ENCODE results near the gene SESN1. TPM values are rescaled to one million over a fixed set of nuclear protein-coding genes. Genes with fewer than 3 reads are reported as not detected.

Gene SESN1
- total and polyA plus RNA-seq, 5 donors from 2014 or later: 15.8 to 59.6 (median 50.0) TPM

GRCh38 chr6:109082188-109082577 lies 12.5 kb downstream of the SESN1 start:
- Mint-ChIP-seq H3K9me3 (no peaks in the 10 kb centered on the region), H3K27me3 (no peaks in the 10 kb centered on the region), H3K4me1 (peaks cover 0 to 4% (median 2%) of the 10 kb centered on the region in 4 donors), H3K27ac (no peak overlapping the region), H3K4me3 (no peak overlapping the region), H3K36me3 (peaks cover 1% of the 10 kb centered on the region)
- Histone ChIP-seq H3K9me3 (ENCODE audit: control insufficient read depth in 2 of 2, low read length in 2 of 2) (no peaks in the 10 kb centered on the region), H3K27me3 (ENCODE audit: control insufficient read depth, insufficient read depth, low read length) (no peaks in the 10 kb centered on the region), H3K27ac (ENCODE audit: insufficient read depth, low read length, poor library complexity, severe bottlenecking) (no peak overlapping the region), H3K4me3 (ENCODE audit: low read depth, low read length) (no peak overlapping the region), H3K4me1 (ENCODE audit: control insufficient read depth, insufficient read depth, low read length, poor library complexity, severe bottlenecking) (no peaks in the 10 kb centered on the region), H3K36me3 (ENCODE audit: control insufficient read depth, insufficient read depth, low read length) (peaks cover 2% of the 10 kb centered on the region)
- ATAC-seq (ENCODE audit: low read depth in 2 of 2) (peak; percentile 25 to 31), DNase-seq (no peak)

- no peaks in the 10 kb centered on the region for H3K27me3 ChIP-seq (ENCODE audit: control insufficient read depth, insufficient read depth, low read length)
- DNase-seq: no peak
- peaks cover 0 to 4% (median 0%) of the 10 kb centered on the region in 4 donors for H3K4me1 Mint-ChIP-seq
- no peaks in the 10 kb centered on the region for H3K9me3 Mint-ChIP-seq
- H3K27ac ChIP-seq (ENCODE audit: insufficient read depth, low read length, poor library complexity, severe bottlenecking): no peak overlapping the region
- peaks cover 2% of the 10 kb centered on the region for H3K36me3 ChIP-seq (ENCODE audit: control insufficient read depth, insufficient read depth, low read length)
- H3K4me1 ChIP-seq (ENCODE audit: control insufficient read depth, insufficient read depth, low read length, poor library complexity, severe bottlenecking): no peaks in the 10 kb centered on the region
- no peak overlapping the region for H3K4me3 Mint-ChIP-seq
- no peak overlapping the region for H3K27ac Mint-ChIP-seq
- no peaks in the 10 kb centered on the region for H3K27me3 Mint-ChIP-seq
- ATAC-seq (ENCODE audit: low read depth in 2 of 2): no peak
- no peak overlapping the region for H3K4me3 ChIP-seq (ENCODE audit: low read depth, low read length)
- H3K36me3 Mint-ChIP-seq: no peaks in the 10 kb centered on the region
- H3K9me3 ChIP-seq (ENCODE audit: control insufficient read depth in 2 of 2, low read length in 2 of 2): no peaks in the 10 kb centered on the region
Measured at GRCh38 chr6:109081516-109082187, 13.0 kb downstream of the SESN1 start.

DNA sequence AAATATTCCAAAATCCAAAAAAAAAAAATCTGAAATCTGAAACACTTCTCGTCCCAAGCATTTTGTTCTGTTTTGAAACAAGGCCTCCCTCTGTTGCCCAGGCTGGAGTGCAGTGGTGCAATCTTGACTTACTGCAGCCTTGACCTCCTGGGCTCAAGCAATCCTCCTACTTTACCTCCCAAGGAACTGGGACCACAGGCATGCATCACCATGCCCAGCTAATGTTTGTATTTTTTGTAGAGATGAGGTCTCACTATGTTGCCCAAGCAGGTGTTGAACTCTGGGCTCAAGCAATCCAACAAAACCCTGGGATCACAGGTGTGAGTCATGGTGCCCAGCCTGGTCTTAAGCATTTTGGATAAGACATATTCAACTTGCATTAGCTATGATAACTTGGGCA lies 13.6 kb downstream of the SESN1 start:
- H3K4me3 ChIP-seq (ENCODE audit: low read depth, low read length): no peak overlapping the region
- ATAC-seq (ENCODE audit: low read depth in 2 of 2) (no peak), DNase-seq (no peak)
- Mint-ChIP-seq H3K4me3 (no peak overlapping the region), H3K27ac (no peak overlapping the region), H3K27me3 (no peaks in the 10 kb centered on the region), H3K4me1 (peaks cover 0 to 8% (median 2%) of the 10 kb centered on the region in 4 donors), H3K36me3 (no peaks in the 10 kb centered on the region), H3K9me3 (no peaks in the 10 kb centered on the region)
- no peaks in the 10 kb centered on the region for H3K27me3 ChIP-seq (ENCODE audit: control insufficient read depth, insufficient read depth, low read length)
- H3K4me1 ChIP-seq (ENCODE audit: control insufficient read depth, insufficient read depth, low read length, poor library complexity, severe bottlenecking): no peaks in the 10 kb centered on the region
- no peaks in the 10 kb centered on the region for H3K9me3 ChIP-seq (ENCODE audit: control insufficient read depth in 2 of 2, low read length in 2 of 2)
- H3K36me3 ChIP-seq (ENCODE audit: control insufficient read depth, insufficient read depth, low read length): peaks cover 2% of the 10 kb centered on the region
- H3K27ac ChIP-seq (ENCODE audit: insufficient read depth, low read length, poor library complexity, severe bottlenecking): no peak overlapping the region

GRCh38 chr6:109079981-109080380 lies 14.7 kb downstream of the SESN1 start:
- H3K4me1 ChIP-seq (ENCODE audit: control insufficient read depth, insufficient read depth, low read length, poor library complexity, severe bottlenecking): no peaks in the 10 kb centered on the region
- peaks cover 2% of the 10 kb centered on the region for H3K36me3 ChIP-seq (ENCODE audit: control insufficient read depth, insufficient read depth, low read length)
- no peak overlapping the region for H3K4me3 Mint-ChIP-seq
- H3K9me3 Mint-ChIP-seq: no peaks in the 10 kb centered on the region
- no peak overlapping the region for H3K4me3 ChIP-seq (ENCODE audit: low read depth, low read length)
- no peak overlapping the region for H3K27ac ChIP-seq (ENCODE audit: insufficient read depth, low read length, poor library complexity, severe bottlenecking)
- H3K27me3 Mint-ChIP-seq: no peaks in the 10 kb centered on the region
- no peaks in the 10 kb centered on the region for H3K36me3 Mint-ChIP-seq
- no peaks in the 10 kb centered on the region for H3K9me3 ChIP-seq (ENCODE audit: control insufficient read depth in 2 of 2, low read length in 2 of 2)
- no peaks in the 10 kb centered on the region for H3K27me3 ChIP-seq (ENCODE audit: control insufficient read depth, insufficient read depth, low read length)
- no peak overlapping the region for H3K27ac Mint-ChIP-seq
- no peak for DNase-seq
- peaks cover 0 to 8% (median 2%) of the 10 kb centered on the region in 4 donors for H3K4me1 Mint-ChIP-seq
- ATAC-seq (ENCODE audit: low read depth in 2 of 2): no peak

GRCh38 chr6:109076377-109076776 lies 18.3 kb downstream of the SESN1 start:
- ATAC-seq (ENCODE audit: low read depth in 2 of 2) (no peak), DNase-seq (no peak)
- Mint-ChIP-seq H3K9me3 (no peaks in the 10 kb centered on the region), H3K4me1 (peaks cover 12 to 19% (median 16%) of the 10 kb centered on the region in 4 donors), H3K27me3 (no peaks in the 10 kb centered on the region), H3K27ac (no peak overlapping the region), H3K36me3 (no peaks in the 10 kb centered on the region), H3K4me3 (no peak overlapping the region)
- Histone ChIP-seq H3K36me3 (ENCODE audit: control insufficient read depth, insufficient read depth, low read length) (no peaks in the 10 kb centered on the region), H3K27me3 (ENCODE audit: control insufficient read depth, insufficient read depth, low read length) (no peaks in the 10 kb centered on the region), H3K4me3 (ENCODE audit: low read depth, low read length) (no peak overlapping the region), H3K27ac (ENCODE audit: insufficient read depth, low read length, poor library complexity, severe bottlenecking) (no peak overlapping the region), H3K4me1 (ENCODE audit: control insufficient read depth, insufficient read depth, low read length, poor library complexity, severe bottlenecking) (peaks cover 19% of the 10 kb centered on the region), H3K9me3 (ENCODE audit: control insufficient read depth in 2 of 2, low read length in 2 of 2) (no peaks in the 10 kb centered on the region)

DNA sequence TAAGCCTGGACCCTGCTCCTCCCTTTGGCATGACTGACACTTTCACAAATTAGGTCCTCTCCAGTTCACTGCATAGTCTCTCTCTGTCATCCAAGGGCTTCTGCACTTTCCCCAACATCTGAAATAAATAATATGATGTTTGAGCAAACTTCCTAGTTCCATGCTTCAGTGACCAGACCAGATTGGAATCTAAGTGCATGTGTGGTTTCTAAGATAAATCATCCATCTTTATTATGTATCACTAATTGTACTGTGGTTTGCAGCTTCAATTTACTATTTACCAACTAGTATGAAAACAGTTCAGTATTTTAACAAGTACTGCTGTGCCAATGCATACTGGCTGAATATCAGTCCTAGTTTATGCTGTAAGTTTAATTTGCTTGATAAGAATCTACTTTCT lies 18.7 kb downstream of the SESN1 start:
- Mint-ChIP-seq H3K27me3 (no peaks in the 10 kb centered on the region), H3K4me3 (no peak overlapping the region), H3K36me3 (no peaks in the 10 kb centered on the region), H3K9me3 (no peaks in the 10 kb centered on the region), H3K4me1 (peaks cover 16 to 23% (median 21%) of the 10 kb centered on the region in 4 donors), H3K27ac (peak overlapping the region in 1 of 3 donors; percentile 15)
- DNase-seq (no peak), ATAC-seq (ENCODE audit: low read depth in 2 of 2) (no peak)
- Histone ChIP-seq H3K9me3 (ENCODE audit: control insufficient read depth in 2 of 2, low read length in 2 of 2) (no peaks in the 10 kb centered on the region), H3K27me3 (ENCODE audit: control insufficient read depth, insufficient read depth, low read length) (no peaks in the 10 kb centered on the region), H3K36me3 (ENCODE audit: control insufficient read depth, insufficient read depth, low read length) (no peaks in the 10 kb centered on the region), H3K27ac (ENCODE audit: insufficient read depth, low read length, poor library complexity, severe bottlenecking) (no peak overlapping the region), H3K4me1 (ENCODE audit: control insufficient read depth, insufficient read depth, low read length, poor library complexity, severe bottlenecking) (peaks cover 24% of the 10 kb centered on the region), H3K4me3 (ENCODE audit: low read depth, low read length) (no peak overlapping the region)

- no peaks in the 10 kb centered on the region for H3K9me3 ChIP-seq (ENCODE audit: control insufficient read depth in 2 of 2, low read length in 2 of 2)
- H3K36me3 ChIP-seq (ENCODE audit: control insufficient read depth, insufficient read depth, low read length): no peaks in the 10 kb centered on the region
- H3K4me1 Mint-ChIP-seq: peaks cover 21 to 38% (median 30%) of the 10 kb centered on the region in 4 donors
- no peak overlapping the region for H3K4me3 ChIP-seq (ENCODE audit: low read depth, low read length)
- H3K27ac ChIP-seq (ENCODE audit: insufficient read depth, low read length, poor library complexity, severe bottlenecking): no peak overlapping the region
- no peaks in the 10 kb centered on the region for H3K36me3 Mint-ChIP-seq
- peaks cover 26% of the 10 kb centered on the region for H3K4me1 ChIP-seq (ENCODE audit: control insufficient read depth, insufficient read depth, low read length, poor library complexity, severe bottlenecking)
- H3K4me3 Mint-ChIP-seq: no peak overlapping the region
- no peak overlapping the region for H3K27ac Mint-ChIP-seq
- no peaks in the 10 kb centered on the region for H3K27me3 Mint-ChIP-seq
- DNase-seq: no peak
- H3K27me3 ChIP-seq (ENCODE audit: control insufficient read depth, insufficient read depth, low read length): no peaks in the 10 kb centered on the region
- no peak for ATAC-seq (ENCODE audit: low read depth in 2 of 2)
- H3K9me3 Mint-ChIP-seq: no peaks in the 10 kb centered on the region
Measured at GRCh38 chr6:109074133-109074415, 20.6 kb downstream of the SESN1 start.

All from CD4-positive, CD25-positive, alpha-beta regulatory T cell (primary cell).